Uterus (tissue), 4 donors: ENCODE data around the gene NAA38. TPM values are rescaled to one million over a fixed set of nuclear protein-coding genes. Genes with fewer than 3 reads are reported as not detected.

Experiments
- DNase-seq, 2 donors: peaks; one replicate each; pipeline ENCODE4 v3.0.0-alpha.2; 2019 to 2020
- H3K27ac ChIP-seq, 2 donors: fragments of 200-600 bp; sonication (generic); 1 replicate in 1 of 2; 2 replicates in 1 of 2; pipeline ENCODE4 v1.5.1; 2016 to 2018
- H3K27me3 ChIP-seq, 2 donors: fragments of 200-600 bp; sonication (generic); one replicate each; pipeline ENCODE4 v1.5.1; 2018 to 2019; ENCODE audit warnings: control low read depth in 1 of 2
- H3K36me3 ChIP-seq, 2 donors: fragments of 200-600 bp; sonication (generic); one replicate each; pipeline ENCODE4 v1.5.1; 2019; ENCODE audit warnings: control low read depth in 1 of 2
- H3K4me1 ChIP-seq, 2 donors: fragments of 200-600 bp; sonication (generic); one replicate each; pipeline ENCODE4 v1.5.1; 2018 to 2019; ENCODE audit warnings: control low read depth in 1 of 2
- H3K4me3 ChIP-seq, 2 donors: fragments of 200-600 bp; sonication (generic); 1 replicate in 1 of 2; 2 replicates in 1 of 2; pipeline ENCODE4 v1.5.1; 2018 to 2019; ENCODE audit warnings: mild to moderate bottlenecking in 1 of 2
- H3K9me3 ChIP-seq, 2 donors: fragments of 200-600 bp; sonication (generic); one replicate each; pipeline ENCODE4 v1.5.1; 2019; ENCODE audit warnings: control low read depth in 1 of 2
- POLR2A ChIP-seq, 2 donors: fragments of 450-650 bp; IDR thresholded peaks; one replicate each; pipeline ENCODE4 v1.6.1; 2016; ENCODE audit warnings: antibody characterized with exemption in 2 of 2, mild to moderate bottlenecking in 1 of 2, moderate library complexity in 1 of 2
- intact Hi-C: fragments of 100-400 bp; cut with DNase I; formaldehyde crosslinking; loops from one replicate; pipeline ENCODE4 v1.15.1; 2023; ENCODE audit warnings: low total_unique reads
- total RNA-seq, 4 donors: library from RNA; depleted of rRNA in 3 of 4; stranded (reverse); fragments of >200 nt in 3 of 4; gene quantifications; one replicate each; pipeline versions ENCODE4 v1.1.0 to v1.2.4, GENCODE V29; 2014 to 2023
- TF ChIP-seq, protein P1 (sequence below), 4 experiments: fragments of 200-600 bp in 2 of 4; fragments of 450-650 bp in 2 of 4; sonication (generic) in 2 of 4; IDR thresholded peaks; one replicate each; pipeline ENCODE4 v1.5.1; 2016 to 2019; ENCODE audit warnings: antibody characterized with exemption in 4 of 4, mild to moderate bottlenecking in 2 of 4, moderate library complexity in 1 of 4
- donor health status: DM: yes; HTN: yes; CAD: no.

NAA38 gene
- total RNA-seq, 4 donors from 2014 or later = 3.6 to 94.7 (median 48.1) TPM

DNA sequence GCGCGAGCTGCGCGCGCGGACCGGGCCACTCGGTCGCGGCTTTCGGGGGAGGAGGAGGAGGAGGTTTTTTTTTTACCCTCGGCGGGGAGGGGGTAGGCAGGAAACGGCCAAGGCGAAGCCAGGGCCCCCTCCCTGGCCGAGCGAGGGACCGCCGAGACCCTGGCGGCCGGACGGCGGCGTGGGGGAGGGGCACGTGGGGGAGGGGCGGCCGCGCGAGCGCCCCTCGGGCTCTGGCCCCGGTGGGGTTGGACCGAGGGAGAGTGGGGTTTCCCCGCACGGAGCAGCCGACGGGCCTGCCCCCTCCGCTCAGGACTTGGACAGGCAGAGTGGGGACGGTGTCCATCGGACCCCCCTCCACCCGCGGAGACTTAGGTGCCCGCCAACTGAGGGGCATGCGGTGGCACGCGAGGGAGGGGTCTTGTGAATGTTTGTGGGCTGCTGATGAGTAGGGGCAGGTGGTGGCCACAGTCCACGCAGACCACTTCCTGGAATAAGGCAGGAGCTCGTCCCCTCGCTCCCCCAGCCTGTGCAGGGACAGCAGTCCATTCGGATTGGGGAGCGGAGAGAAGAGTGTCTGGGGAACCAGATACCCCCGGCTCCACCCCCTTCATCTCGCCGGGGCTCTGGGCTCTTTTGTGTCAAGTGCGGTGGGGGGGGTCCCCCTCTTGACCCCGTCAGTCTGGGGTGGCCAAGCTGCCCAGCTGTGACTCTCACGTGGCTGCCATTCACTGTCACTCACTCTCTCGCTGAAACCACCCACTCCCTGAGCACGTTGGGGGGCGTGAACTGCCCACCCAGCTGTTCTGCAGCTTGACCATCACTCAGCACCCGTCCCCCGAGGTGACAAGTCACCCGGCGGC lies 28.2 kb upstream of the NAA38 start:
- DNase-seq = peak; percentile 61
- no peaks in the 10 kb centered on the region for H3K36me3 ChIP-seq
- H3K4me3 ChIP-seq = peak overlapping the region; percentile 57 to 87
- peak overlapping the region; percentile 97 to 98 for H3K27ac ChIP-seq
- intact Hi-C loops = no loop called here
- TF ChIP-seq POLR2A (IDR thresholded peaks at IDR 0.05) = no peak
- TF ChIP-seq, protein P1, sequence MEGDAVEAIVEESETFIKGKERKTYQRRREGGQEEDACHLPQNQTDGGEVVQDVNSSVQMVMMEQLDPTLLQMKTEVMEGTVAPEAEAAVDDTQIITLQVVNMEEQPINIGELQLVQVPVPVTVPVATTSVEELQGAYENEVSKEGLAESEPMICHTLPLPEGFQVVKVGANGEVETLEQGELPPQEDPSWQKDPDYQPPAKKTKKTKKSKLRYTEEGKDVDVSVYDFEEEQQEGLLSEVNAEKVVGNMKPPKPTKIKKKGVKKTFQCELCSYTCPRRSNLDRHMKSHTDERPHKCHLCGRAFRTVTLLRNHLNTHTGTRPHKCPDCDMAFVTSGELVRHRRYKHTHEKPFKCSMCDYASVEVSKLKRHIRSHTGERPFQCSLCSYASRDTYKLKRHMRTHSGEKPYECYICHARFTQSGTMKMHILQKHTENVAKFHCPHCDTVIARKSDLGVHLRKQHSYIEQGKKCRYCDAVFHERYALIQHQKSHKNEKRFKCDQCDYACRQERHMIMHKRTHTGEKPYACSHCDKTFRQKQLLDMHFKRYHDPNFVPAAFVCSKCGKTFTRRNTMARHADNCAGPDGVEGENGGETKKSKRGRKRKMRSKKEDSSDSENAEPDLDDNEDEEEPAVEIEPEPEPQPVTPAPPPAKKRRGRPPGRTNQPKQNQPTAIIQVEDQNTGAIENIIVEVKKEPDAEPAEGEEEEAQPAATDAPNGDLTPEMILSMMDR (IDR thresholded peaks at IDR 0.05) = no peak
- H3K9me3 ChIP-seq = no peaks in the 10 kb centered on the region
- peaks cover 10 to 23% of the 10 kb centered on the region in 2 donors for H3K4me1 ChIP-seq
- no peaks in the 10 kb centered on the region for H3K27me3 ChIP-seq

DNA sequence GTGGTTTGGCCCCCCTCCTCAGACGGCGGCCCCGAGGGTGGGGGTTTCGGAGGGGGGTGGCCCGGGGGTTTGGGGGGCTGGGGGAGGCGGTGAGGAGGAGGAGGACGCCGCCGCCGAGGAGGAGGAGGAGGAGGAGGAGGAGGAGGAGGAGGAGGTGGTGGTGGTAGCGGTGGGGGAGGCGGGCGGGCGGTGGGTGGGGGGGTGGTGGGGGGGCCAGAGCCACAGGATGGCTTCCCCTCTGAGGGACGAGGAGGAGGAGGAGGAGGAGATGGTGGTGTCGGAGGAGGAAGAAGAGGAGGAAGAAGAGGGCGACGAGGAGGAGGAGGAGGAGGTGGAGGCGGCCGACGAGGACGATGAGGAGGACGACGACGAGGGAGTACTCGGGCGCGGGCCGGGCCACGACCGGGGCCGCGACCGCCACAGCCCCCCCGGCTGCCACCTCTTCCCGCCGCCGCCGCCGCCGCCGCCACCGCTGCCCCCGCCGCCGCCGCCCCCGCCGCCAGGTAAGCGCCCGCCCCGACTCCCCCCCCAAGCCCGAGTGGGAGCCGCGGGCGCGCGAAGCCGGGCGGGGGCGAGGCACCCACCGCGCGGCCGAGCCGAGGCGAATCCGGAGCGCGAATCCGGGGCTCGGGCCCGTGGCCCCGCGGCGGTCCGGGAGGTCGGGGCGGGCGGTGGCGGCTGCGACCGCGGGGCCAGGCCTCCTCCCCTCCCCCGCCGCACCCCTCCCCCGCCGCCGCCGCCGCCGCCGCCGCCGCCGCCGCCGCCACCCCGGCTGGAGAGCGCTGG lies 27.4 kb upstream of the NAA38 start:
- Histone ChIP-seq H3K9me3 (no peaks in the 10 kb centered on the region), H3K36me3 (no peaks in the 10 kb centered on the region), H3K4me3 (peak overlapping the region; percentile 57 to 87), H3K27ac (peak overlapping the region; percentile 97 to 98), H3K4me1 (peaks cover 10 to 18% of the 10 kb centered on the region in 2 donors), H3K27me3 (no peaks in the 10 kb centered on the region)
- DNase-seq = peak in 1 of 2 donors; percentile 35
- TF ChIP-seq, protein P1 (IDR thresholded peaks at IDR 0.05) = no peak
- TF ChIP-seq POLR2A (IDR thresholded peaks at IDR 0.05) = no peak
- intact Hi-C loops = no loop called here

DNA sequence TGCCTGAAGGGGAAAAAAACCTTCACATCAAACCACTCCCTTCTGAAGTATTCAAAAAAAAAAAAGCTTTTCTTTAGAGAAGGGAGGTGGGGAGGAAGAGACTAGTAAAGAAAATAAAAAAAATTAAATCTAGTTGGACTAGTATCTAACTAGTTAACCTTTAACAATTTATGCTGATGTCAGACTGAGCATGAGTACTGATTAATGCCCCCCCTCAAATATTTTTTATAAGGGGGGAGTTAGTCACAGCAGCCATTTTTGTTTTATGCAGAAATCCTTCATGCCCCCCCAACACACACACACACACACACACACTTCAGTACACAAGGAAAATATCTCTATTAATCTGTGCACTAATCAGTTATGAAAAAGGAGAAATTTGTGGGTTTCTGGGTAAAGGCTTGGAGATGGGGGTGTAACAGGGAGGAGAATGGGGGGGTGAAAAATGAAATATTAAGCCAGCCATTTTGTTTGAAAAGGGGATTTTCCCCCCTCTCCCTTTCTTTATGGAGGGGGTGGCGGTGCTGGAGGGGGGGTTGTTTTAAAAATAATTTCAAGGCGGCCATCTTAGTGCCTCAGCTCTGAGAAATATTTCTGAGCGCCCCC lies 26.5 kb upstream of the NAA38 start:
- peaks cover 10% of the 10 kb centered on the region in 2 donors for H3K4me1 ChIP-seq
- no peaks in the 10 kb centered on the region for H3K36me3 ChIP-seq

DNA sequence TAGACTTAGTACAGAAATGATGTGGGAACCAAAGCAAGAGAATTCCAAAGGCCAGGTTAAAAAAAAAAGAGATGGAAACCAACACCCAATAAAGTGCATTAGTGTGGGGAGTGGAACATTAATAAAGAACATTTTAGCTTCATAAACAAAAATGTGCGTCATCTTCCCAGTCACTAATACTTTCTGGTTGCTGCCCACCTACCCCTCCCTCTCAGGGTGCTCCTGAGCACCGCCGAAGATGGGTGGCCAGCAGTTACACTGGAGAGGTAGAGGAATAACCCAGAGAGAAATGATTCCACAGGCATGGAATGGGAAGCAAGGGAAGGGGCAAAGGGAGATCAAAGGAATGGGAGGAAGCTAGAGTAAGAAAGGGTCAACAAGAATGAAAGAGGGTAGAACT lies 25.3 kb upstream of the NAA38 start:
- no peaks in the 10 kb centered on the region for H3K9me3 ChIP-seq
- no peak for DNase-seq
- peak overlapping the region in 1 of 2 donors; percentile 5 for H3K4me3 ChIP-seq
- peak in 1 of 2 donors; percentile 38 for TF ChIP-seq POLR2A (IDR thresholded peaks at IDR 0.05)
- TF ChIP-seq, protein P1 (IDR thresholded peaks at IDR 0.05) = no peak
- no peaks in the 10 kb centered on the region for H3K27me3 ChIP-seq
- intact Hi-C loops = no loop called here
- peaks cover 0 to 4% of the 10 kb centered on the region in 2 donors for H3K4me1 ChIP-seq
- peak overlapping the region; percentile 97 to 98 for H3K27ac ChIP-seq
- H3K36me3 ChIP-seq = no peaks in the 10 kb centered on the region

More for the DNA sequence above, 26.5 kb upstream of the NAA38 start:
- Histone ChIP-seq H3K4me3 (peak overlapping the region; percentile 57 to 87), H3K9me3 (no peaks in the 10 kb centered on the region), H3K27me3 (no peaks in the 10 kb centered on the region), H3K27ac (peak overlapping the region; percentile 97 to 98)
- TF ChIP-seq, protein P1 (IDR thresholded peaks at IDR 0.05) = no peak
- no peak for TF ChIP-seq POLR2A (IDR thresholded peaks at IDR 0.05)
- DNase-seq = no peak
- intact Hi-C loops = no loop called here
